HepG2 (cell line): ENCODE data around the gene OSR1. TPM values are rescaled to one million over a fixed set of nuclear protein-coding genes. Genes with fewer than 3 reads are reported as not detected.
"Not testable (repeated sequence)": the region's sequence is repeated elsewhere in the genome, so short reads cannot be mapped to it uniquely, and the experiment has no call there.

Experiments used
- ATAC-seq: fragments of 200-7000 bp; cut with Tn5 transposase; 3 replicates; pipeline ENCODE4 v1.9.1; 2020; ENCODE audit warnings: mild to moderate bottlenecking, moderate library complexity
- BruUV-seq: library from RNA; stranded (reverse); fragments of 400-500 nt; replicated peaks from 2 replicates; lab custom pipeline; 2021; lab: Mats Ljungman, UMichigan
- CTCF ChIA-PET: fragments of 300-600 bp; formaldehyde crosslinking; extraction: SDS; loops from one replicate; lab custom pipeline; 2021; ENCODE audit warnings: low total read pairs, inconsistent platforms, low intra/inter-chr PET ratio; lab: Yijun Ruan, JAX
- POLR2A ChIA-PET: fragments of 350-600 bp; sonication (Branson Sonifier 250); formaldehyde crosslinking; loops from one replicate; lab custom pipeline; 2020; ENCODE audit warnings: antibody characterized with exemption, inconsistent platforms; lab: Yijun Ruan, JAX
- DNase-seq: peaks from one replicate; pipeline ENCODE4 v3.0.0-alpha.2; 2015; ENCODE audit warnings: low spot score
- FAIRE-seq: peaks from 3 replicates; lab custom pipeline; 2011; peaks lifted over from hg19 to GRCh38; lab: Jason Lieb, UNC
- H2AFZ ChIP-seq: one replicate; pipeline ENCODE4 v1.6.1; 2011; ENCODE audit warnings: low read length, inconsistent platforms
- H3K27ac ChIP-seq: fragments of 300-600 bp; 3 replicates; pipeline ENCODE4 v1.8.0; 2011; ENCODE audit warnings: mixed run types, mild to moderate bottlenecking, mixed read lengths, low read length, inconsistent platforms; ENCODE audit not compliant: insufficient read depth; ENCODE audit errors: extremely low read length
- H3K27me3 ChIP-seq, 2 experiments: fragments of 200-600 bp in 1 of 2; 2 replicates in 1 of 2; 3 replicates in 1 of 2; pipeline versions ENCODE4 v1.6.0 to v1.8.0; 2011; ENCODE audit warnings: low read length in 2 of 2, mild to moderate bottlenecking in 2 of 2, moderate library complexity in 2 of 2, inconsistent platforms in 1 of 2; ENCODE audit not compliant: insufficient read depth in 2 of 2, control insufficient read depth in 1 of 2
- H3K36me3 ChIP-seq, 2 experiments: fragments of 200-600 bp in 1 of 2; replicated peaks in 1 of 2; 2 replicates in 1 of 2; 3 replicates in 1 of 2; pipeline versions ENCODE4 v1.5.1 to v1.8.0; 2011; ENCODE audit warnings: low read length in 2 of 2, inconsistent platforms in 1 of 2; ENCODE audit not compliant: insufficient read depth in 2 of 2, control insufficient read depth in 1 of 2
- H3K4me1 ChIP-seq: 2 replicates; pipeline ENCODE4 v1.5.1; 2012; ENCODE audit warnings: low read length, inconsistent platforms; ENCODE audit not compliant: insufficient read depth
- H3K4me2 ChIP-seq: 2 replicates; pipeline ENCODE4 v1.6.0; 2011; ENCODE audit warnings: low read depth, low read length, inconsistent platforms
- H3K4me3 ChIP-seq, 3 experiments: fragments of 200-600 bp in 1 of 3; sonication (generic), shearing (Covaris generic) in 1 of 3; replicated peaks in 1 of 3; 2 replicates each; pipeline ENCODE4 v1.5.1; 2011 to 2016; ENCODE audit warnings: low read length in 3 of 3, inconsistent platforms in 2 of 3, low read depth in 2 of 3, mild to moderate bottlenecking in 2 of 3, control low read depth in 1 of 3, mixed read lengths in 1 of 3; ENCODE audit not compliant: insufficient read depth in 1 of 3
- H3K79me2 ChIP-seq: one replicate; pipeline ENCODE4 v1.6.1; 2011; ENCODE audit warnings: low read length, inconsistent platforms; ENCODE audit not compliant: insufficient read depth
- H3K9ac ChIP-seq: 2 replicates; pipeline ENCODE4 v1.6.0; 2011; ENCODE audit warnings: mild to moderate bottlenecking, low read depth, low read length, inconsistent platforms; ENCODE audit not compliant: insufficient read depth
- H3K9me3 ChIP-seq: 2 replicates; pipeline ENCODE4 v1.5.1; 2012; ENCODE audit warnings: mild to moderate bottlenecking, low read length
- H4K20me1 ChIP-seq: 2 replicates; pipeline ENCODE4 v1.6.0; 2011; ENCODE audit warnings: inconsistent platforms, mild to moderate bottlenecking, low read length, moderate library complexity; ENCODE audit not compliant: insufficient read depth
- CENPX ChIP-seq: sonication (generic); formaldehyde crosslinking; IDR thresholded peaks from 2 replicates; pipeline ENCODE4 v1.9.0; 2021; ENCODE audit warnings: mild to moderate bottlenecking, missing genetic modification reagents, moderate library complexity
- FOXA1 ChIP-seq, 2 experiments: fragments of 450-650 bp in 1 of 2; sonication (generic) in 1 of 2; formaldehyde crosslinking in 1 of 2; IDR thresholded peaks; 2 replicates each; pipeline versions ENCODE4 v1.4.0 to v1.6.1; 2016 to 2020; ENCODE audit warnings: missing genetic modification reagents in 1 of 2
- NFE2L2 ChIP-seq: fragments of 150-350 bp; IDR thresholded peaks from 2 replicates; pipeline ENCODE4 v1.6.1; 2014; ENCODE audit warnings: low read length
- PRMT3 ChIP-seq: sonication (generic); formaldehyde crosslinking; IDR thresholded peaks from 2 replicates; pipeline ENCODE4 v1.8.1; 2022; ENCODE audit warnings: low read depth, mild to moderate bottlenecking, moderate library complexity, missing genetic modification reagents, borderline replicate concordance
- WGBS: methylation state at CpG from one replicate; pipeline ENCODE4 v1.1.6; 2017; ENCODE audit warnings: low lambda C conversion rate; 5-methylcytosine and 5-hydroxymethylcytosine counted together
- in situ Hi-C: cut with HindIII; loops from 2 replicates; pipeline ENCODE4 v1.10.0; 2017; ENCODE audit warnings: low pct_unique_long_range_greater_than_20kb; ENCODE audit not compliant: extremely low pct_ligation_motif_present
- intact Hi-C: fragments of 100-400 bp; cut with micrococcal nuclease; formaldehyde crosslinking; loops from one replicate; pipeline ENCODE4 v1.10.0; 2022; ENCODE audit not compliant: unreplicated experiment
- polyA plus RNA-seq, 8 experiments: library from polyadenylated mRNA; depleted of rRNA in 3 of 8; stranded (reverse) in 7 of 8; unstranded in 1 of 8; fragments of >200 nt; fragmentation: Illumina TruSeq in 4 of 8; extraction: Trizol in 4 of 8; gene quantifications; 2 replicates each; pipeline versions ENCODE4 v1.2.1 to v1.2.3, GENCODE V29; 2011 to 2016; ENCODE audit warnings: low read depth in 4 of 8, missing spikeins in 1 of 8, mixed read lengths in 1 of 8; ENCODE audit not compliant: insufficient read depth in 1 of 8
- total RNA-seq, 5 experiments: library from RNA; depleted of rRNA; stranded (reverse); fragments of >200 nt; fragmentation: Illumina TruSeq; extraction: Trizol; gene quantifications; 2 replicates each; pipeline ENCODE4 v1.2.3, GENCODE V29; 2016; ENCODE audit warnings: low read depth in 1 of 5
- TF ChIP-seq, protein P1 (sequence below): sonication (generic); formaldehyde crosslinking; IDR thresholded peaks from 2 replicates; pipeline ENCODE4 v1.4.0; 2020; ENCODE audit warnings: missing genetic modification reagents

Gene OSR1
- total and polyA plus RNA-seq, 2 of the 13 experiments (the other 11 are each of a cell fraction or from before 2014, with no cell fraction given) = 0.63 to 1.1 TPM

- ATAC-seq; in situ Hi-C loops; BruUV-seq; POLR2A ChIA-PET; FAIRE-seq; H3K27me3 ChIP-seq; H3K9ac ChIP-seq; H3K9me3 ChIP-seq; intact Hi-C loops; H3K4me1 ChIP-seq; H3K27ac ChIP-seq; CTCF ChIA-PET; H3K36me3 ChIP-seq; H2AFZ ChIP-seq; H3K79me2 ChIP-seq; H3K4me2 ChIP-seq; H3K4me3 ChIP-seq; H4K20me1 ChIP-seq; DNase-seq; TF ChIP-seq FOXA1 (IDR thresholded peaks at IDR 0.05): not testable (repeated sequence)
- TF ChIP-seq FOXA1 (CRISPR knock-in tag; IDR thresholded peaks at IDR 0.05) = peak; percentile 74
- WGBS = 7% methylated on average over 4 of the region's 7 CpGs
Observed at GRCh38 chr2:19389469-19389868, 31.0 kb upstream of the OSR1 start.

- no peak for ATAC-seq
- in situ Hi-C loops (no loop called here), intact Hi-C loops (no loop called here)
Observed at GRCh38 chr2:19380532-19380931, 22.1 kb upstream of the OSR1 start.

More at GRCh38 chr2:19380532-19380931, 22.1 kb upstream of the OSR1 start:
- Histone ChIP-seq H3K27ac (no peak overlapping the region), H3K4me2 (no peak overlapping the region), H3K27me3 (peaks cover 0 to 8% of the 10 kb centered on the region in 2 experiments; a peak in 1 of 5 replicates), H3K9me3 (no peaks in the 10 kb centered on the region), H3K9ac (no peak overlapping the region), H3K4me1 (no peaks in the 10 kb centered on the region), H3K36me3 (no peaks in the 10 kb centered on the region), H3K4me3 (no peak overlapping the region), H3K79me2 (no peaks in the 10 kb centered on the region), H2AFZ (no peak overlapping the region), H4K20me1 (no peaks in the 10 kb centered on the region)
- DNase-seq = no peak
- CTCF ChIA-PET = no interaction called here
- POLR2A ChIA-PET = no interaction called here
- no TSS peak for BruUV-seq
- FAIRE-seq = no peak
- TF ChIP-seq, protein P1, sequence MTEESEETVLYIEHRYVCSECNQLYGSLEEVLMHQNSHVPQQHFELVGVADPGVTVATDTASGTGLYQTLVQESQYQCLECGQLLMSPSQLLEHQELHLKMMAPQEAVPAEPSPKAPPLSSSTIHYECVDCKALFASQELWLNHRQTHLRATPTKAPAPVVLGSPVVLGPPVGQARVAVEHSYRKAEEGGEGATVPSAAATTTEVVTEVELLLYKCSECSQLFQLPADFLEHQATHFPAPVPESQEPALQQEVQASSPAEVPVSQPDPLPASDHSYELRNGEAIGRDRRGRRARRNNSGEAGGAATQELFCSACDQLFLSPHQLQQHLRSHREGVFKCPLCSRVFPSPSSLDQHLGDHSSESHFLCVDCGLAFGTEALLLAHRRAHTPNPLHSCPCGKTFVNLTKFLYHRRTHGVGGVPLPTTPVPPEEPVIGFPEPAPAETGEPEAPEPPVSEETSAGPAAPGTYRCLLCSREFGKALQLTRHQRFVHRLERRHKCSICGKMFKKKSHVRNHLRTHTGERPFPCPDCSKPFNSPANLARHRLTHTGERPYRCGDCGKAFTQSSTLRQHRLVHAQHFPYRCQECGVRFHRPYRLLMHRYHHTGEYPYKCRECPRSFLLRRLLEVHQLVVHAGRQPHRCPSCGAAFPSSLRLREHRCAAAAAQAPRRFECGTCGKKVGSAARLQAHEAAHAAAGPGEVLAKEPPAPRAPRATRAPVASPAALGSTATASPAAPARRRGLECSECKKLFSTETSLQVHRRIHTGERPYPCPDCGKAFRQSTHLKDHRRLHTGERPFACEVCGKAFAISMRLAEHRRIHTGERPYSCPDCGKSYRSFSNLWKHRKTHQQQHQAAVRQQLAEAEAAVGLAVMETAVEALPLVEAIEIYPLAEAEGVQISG (CRISPR knock-in tag) = no peak
- TF ChIP-seq PRMT3 (no peak), CENPX (no peak), NFE2L2 (peak; percentile 41; the same call in 1 of the 2 replicates)
